Mesenchymal stem cell (in vitro differentiated cells and primary cell): Measurements from ENCODE around the gene NR5A2.

ENCODE experiments used
- DNase-seq: peaks from one replicate; pipeline ENCODE4 v3.0.0-alpha.2; 2013
- H2AFZ ChIP-seq: one replicate; pipeline ENCODE4 v1.6.1; 2013; ENCODE audit warnings: low read depth, mild to moderate bottlenecking, control low read depth, inconsistent platforms, low read length, moderate library complexity
- H2AK5ac ChIP-seq: 2 replicates; pipeline ENCODE4 v1.6.1; 2013; ENCODE audit warnings: low read length, moderate library complexity, mild to moderate bottlenecking, inconsistent platforms; ENCODE audit not compliant: severe bottlenecking
- H2BK120ac ChIP-seq: one replicate; pipeline ENCODE4 v1.6.1; 2013; ENCODE audit warnings: low read depth, mild to moderate bottlenecking, inconsistent platforms, low read length, moderate library complexity
- H2BK12ac ChIP-seq, 2 experiments: one replicate each; pipeline ENCODE4 v1.6.1; 2013; ENCODE audit warnings: inconsistent platforms in 2 of 2, low read length in 2 of 2, mild to moderate bottlenecking in 2 of 2, moderate library complexity in 2 of 2, control low read depth in 1 of 2
- H2BK15ac ChIP-seq: one replicate; pipeline ENCODE4 v1.6.1; 2013; ENCODE audit warnings: mild to moderate bottlenecking, low read depth, inconsistent platforms; ENCODE audit not compliant: poor library complexity, severe bottlenecking
- H2BK5ac ChIP-seq: 2 replicates; pipeline ENCODE4 v1.6.1; 2013; ENCODE audit warnings: low read depth, mild to moderate bottlenecking, low read length, control low read depth, inconsistent platforms; ENCODE audit not compliant: poor library complexity, severe bottlenecking
- H3K14ac ChIP-seq, 2 experiments: one replicate each; pipeline ENCODE4 v1.6.1; 2013; ENCODE audit warnings: inconsistent platforms in 2 of 2, low read length in 2 of 2, control low read depth in 1 of 2, mild to moderate bottlenecking in 1 of 2, moderate library complexity in 1 of 2
- H3K18ac ChIP-seq, 2 experiments: one replicate each; pipeline ENCODE4 v1.6.1; 2013; ENCODE audit warnings: inconsistent platforms in 2 of 2, low read length in 2 of 2, control low read depth in 1 of 2, low read depth in 1 of 2, mild to moderate bottlenecking in 1 of 2
- H3K23ac ChIP-seq, 2 experiments: one replicate each; pipeline ENCODE4 v1.6.1; 2013; ENCODE audit warnings: inconsistent platforms in 2 of 2, low read length in 2 of 2, mild to moderate bottlenecking in 2 of 2, moderate library complexity in 2 of 2, control low read depth in 1 of 2
- H3K27ac ChIP-seq: 2 replicates; pipeline ENCODE4 v1.5.1; 2013; ENCODE audit warnings: mild to moderate bottlenecking, moderate library complexity, low read length, control low read depth, inconsistent platforms; ENCODE audit not compliant: poor library complexity, severe bottlenecking
- H3K27me3 ChIP-seq, 2 experiments: 2 replicates each; pipeline versions ENCODE4 v1.6.1 to v1.7.0; 2013; ENCODE audit warnings: low read length in 2 of 2, mild to moderate bottlenecking in 2 of 2, moderate library complexity in 2 of 2, control low read depth in 1 of 2, inconsistent platforms in 1 of 2; ENCODE audit not compliant: control insufficient read depth in 1 of 2, insufficient read depth in 1 of 2
- H3K36me3 ChIP-seq, 2 experiments: 2 replicates each; pipeline versions ENCODE4 v1.6.1 to v1.7.0; 2013; ENCODE audit warnings: low read length in 2 of 2, control low read depth in 1 of 2, inconsistent platforms in 1 of 2, low read depth in 1 of 2, mild to moderate bottlenecking in 1 of 2; ENCODE audit not compliant: insufficient read depth in 2 of 2, control insufficient read depth in 1 of 2
- H3K4ac ChIP-seq, 2 experiments: one replicate each; pipeline ENCODE4 v1.6.1; 2013; ENCODE audit warnings: inconsistent platforms in 2 of 2, low read length in 2 of 2, mild to moderate bottlenecking in 2 of 2, moderate library complexity in 2 of 2, control low read depth in 1 of 2, low read depth in 1 of 2
- H3K4me1 ChIP-seq: 2 replicates; pipeline ENCODE4 v1.6.1; 2013; ENCODE audit warnings: low read depth, low read length, control low read depth; ENCODE audit not compliant: control insufficient read depth, insufficient read depth
- H3K4me2 ChIP-seq: 2 replicates; pipeline ENCODE4 v1.6.1; 2013; ENCODE audit warnings: low read length, mild to moderate bottlenecking, inconsistent platforms; ENCODE audit not compliant: poor library complexity, severe bottlenecking
- H3K4me3 ChIP-seq, 2 experiments: 2 replicates each; pipeline versions ENCODE4 v1.5.1 to v1.7.0; 2013; ENCODE audit warnings: low read length in 2 of 2, mild to moderate bottlenecking in 2 of 2, control low read depth in 1 of 2, low read depth in 1 of 2; ENCODE audit not compliant: insufficient read depth in 1 of 2
- H3K79me1 ChIP-seq: replicated peaks from 2 replicates; pipeline ENCODE4 v1.6.1; 2013; ENCODE audit warnings: mild to moderate bottlenecking, control low read depth, low read length, inconsistent platforms; ENCODE audit not compliant: poor library complexity, severe bottlenecking
- H3K9ac ChIP-seq: 2 replicates; pipeline ENCODE4 v1.7.0; 2013; ENCODE audit warnings: mild to moderate bottlenecking, low read length, moderate library complexity
- H3K9me3 ChIP-seq: 2 replicates; pipeline ENCODE4 v1.7.0; 2013; ENCODE audit warnings: mild to moderate bottlenecking, low read length; ENCODE audit not compliant: control insufficient read depth
- H4K8ac ChIP-seq: one replicate; pipeline ENCODE4 v1.6.1; 2013; ENCODE audit warnings: inconsistent platforms, mild to moderate bottlenecking, low read length, moderate library complexity
- H4K91ac ChIP-seq: one replicate; pipeline ENCODE4 v1.6.1; 2013; ENCODE audit warnings: mild to moderate bottlenecking, low read length, inconsistent platforms
- WGBS: methylation state at CpG from one replicate; pipeline ENCODE4 v1.1.7; 2013; ENCODE audit warnings: mixed read lengths; 5-methylcytosine and 5-hydroxymethylcytosine counted together

The NR5A2 gene

DNA sequence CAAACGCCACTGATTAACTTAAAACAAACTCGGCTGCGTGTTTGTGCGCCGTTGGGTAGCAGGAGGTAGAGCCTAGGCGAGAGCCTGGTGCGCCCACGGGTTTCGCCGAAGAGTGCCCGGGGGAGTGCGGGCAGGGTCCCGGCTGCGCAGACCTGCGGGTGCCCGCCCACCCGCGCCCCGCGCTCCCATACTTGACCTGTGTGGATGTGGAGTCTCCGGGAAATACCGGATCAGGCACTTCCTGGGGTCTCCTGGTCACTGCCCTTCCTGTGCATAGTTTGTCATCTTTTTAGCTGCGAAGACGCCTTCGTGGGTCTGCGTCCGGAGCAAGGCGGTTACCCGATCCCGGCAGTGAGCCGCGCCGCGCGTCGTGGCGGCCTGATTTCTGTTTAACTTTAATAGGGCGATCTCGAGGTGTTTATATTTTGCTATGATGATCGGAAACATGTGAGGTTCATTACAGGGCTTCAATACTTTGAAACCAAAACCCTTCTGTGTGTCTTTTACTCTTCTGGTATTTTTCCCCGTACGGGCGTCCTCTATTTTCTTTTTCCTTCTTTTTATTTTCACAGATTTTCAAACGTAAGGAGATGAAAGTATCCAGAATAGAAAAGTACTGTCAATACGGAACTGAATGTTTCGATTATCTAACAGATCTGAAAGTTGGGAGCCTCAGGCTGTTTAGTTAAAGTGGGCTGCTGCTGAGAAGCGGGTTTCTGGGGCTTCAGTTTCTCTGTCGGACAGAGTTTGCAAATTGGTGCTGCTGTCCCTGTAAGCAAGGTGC, 15.2 kb downstream of the NR5A2 start:
- Histone ChIP-seq H2AFZ (no peak overlapping the region), H2BK120ac (no peak overlapping the region), H3K9me3 (no peaks in the 10 kb centered on the region), H2BK12ac (no peak overlapping the region), H3K79me1 (no peaks in the 10 kb centered on the region), H3K36me3 (no peaks in the 10 kb centered on the region), H3K18ac (peak overlapping the region in 1 of 2 experiments; percentile 2), H3K4me1 (peaks cover 26% of the 10 kb centered on the region), H3K27me3 (peaks cover 71 to 82% of the 10 kb centered on the region in 2 experiments), H4K8ac (no peak overlapping the region), H3K9ac (peak overlapping the region; percentile 9), H3K14ac (no peak overlapping the region), H3K27ac (no peak overlapping the region), H2AK5ac (no peak overlapping the region), H2BK5ac (no peak overlapping the region), H3K4me3 (peak overlapping the region in 1 of 2 experiments; percentile 71), H4K91ac (no peak overlapping the region), H3K23ac (peak overlapping the region in 1 of 2 experiments; percentile 1), H2BK15ac (no peak overlapping the region), H3K4me2 (peak overlapping the region; percentile 86), H3K4ac (no peak overlapping the region)
- under 1% methylated on average over 41 of the region's 48 CpGs for WGBS
- DNase-seq = peak; percentile 25

DNA sequence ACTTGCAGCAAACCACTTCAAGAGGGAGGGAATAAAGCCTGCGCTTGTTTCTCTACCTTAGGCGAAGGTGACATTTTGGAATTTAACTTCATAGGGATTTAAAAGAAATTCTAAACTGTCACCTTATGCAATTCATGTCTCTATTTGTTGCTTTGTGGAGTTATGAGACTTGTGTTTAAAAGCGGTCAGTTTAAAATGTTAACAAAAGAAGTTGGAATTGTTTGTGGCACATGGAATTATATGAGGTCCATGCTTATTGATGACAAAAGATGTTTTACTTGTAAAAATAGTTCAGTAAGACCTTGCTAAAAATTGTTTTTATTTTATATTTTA, 15.8 kb downstream of the NR5A2 start:
- WGBS = 15% methylated on average over 3 of the region's 3 CpGs

GRCh38 chr1:200046115-200046514, 18.6 kb downstream of the NR5A2 start:
- no peaks in the 10 kb centered on the region for H3K79me1 ChIP-seq
- no peak overlapping the region for H3K14ac ChIP-seq
- no peak overlapping the region for H2BK15ac ChIP-seq
- no peaks in the 10 kb centered on the region for H3K9me3 ChIP-seq
- DNase-seq = no peak
- no peak overlapping the region for H4K91ac ChIP-seq
- no peak overlapping the region for H3K4me3 ChIP-seq
- no peak overlapping the region for H3K9ac ChIP-seq
- H2AFZ ChIP-seq = no peak overlapping the region
- peaks cover 7% of the 10 kb centered on the region for H3K4me1 ChIP-seq
- H3K18ac ChIP-seq = no peak overlapping the region
- no CpG with 5 or more reads among the region's 2 CpGs for WGBS
- H2BK5ac ChIP-seq = no peak overlapping the region
- H3K27ac ChIP-seq = no peak overlapping the region
- H3K4me2 ChIP-seq = no peak overlapping the region
- no peaks in the 10 kb centered on the region for H3K36me3 ChIP-seq
- H4K8ac ChIP-seq = no peak overlapping the region
- H2BK120ac ChIP-seq = no peak overlapping the region
- H3K27me3 ChIP-seq = peaks cover 43 to 54% of the 10 kb centered on the region in 2 experiments
- no peak overlapping the region for H3K23ac ChIP-seq
- no peak overlapping the region for H2AK5ac ChIP-seq
- H2BK12ac ChIP-seq = no peak overlapping the region
- H3K4ac ChIP-seq = no peak overlapping the region

More for the DNA sequence above, 15.8 kb downstream of the NR5A2 start:
- no peak overlapping the region for H3K27ac ChIP-seq
- no peaks in the 10 kb centered on the region for H3K36me3 ChIP-seq
- H3K4me3 ChIP-seq = peak overlapping the region in 1 of 2 experiments; percentile 71
- no peak overlapping the region for H2BK120ac ChIP-seq
- no peak overlapping the region for H3K4ac ChIP-seq
- peaks cover 26% of the 10 kb centered on the region for H3K4me1 ChIP-seq
- H3K79me1 ChIP-seq = no peaks in the 10 kb centered on the region
- H3K14ac ChIP-seq = no peak overlapping the region
- no peak overlapping the region for H2AK5ac ChIP-seq
- H3K27me3 ChIP-seq = peaks cover 68 to 79% of the 10 kb centered on the region in 2 experiments
- H3K9ac ChIP-seq = peak overlapping the region; percentile 9
- no peak overlapping the region for H3K18ac ChIP-seq
- H4K91ac ChIP-seq = no peak overlapping the region
- DNase-seq = peak; percentile 43
- H2BK15ac ChIP-seq = no peak overlapping the region
- no peak overlapping the region for H2AFZ ChIP-seq
- no peak overlapping the region for H4K8ac ChIP-seq
- H3K4me2 ChIP-seq = no peak overlapping the region
- no peak overlapping the region for H2BK5ac ChIP-seq
- no peak overlapping the region for H3K23ac ChIP-seq
- no peak overlapping the region for H2BK12ac ChIP-seq
- no peaks in the 10 kb centered on the region for H3K9me3 ChIP-seq

- Histone ChIP-seq H2BK15ac (no peak overlapping the region), H3K14ac (no peak overlapping the region), H3K9ac (no peak overlapping the region), H3K36me3 (no peaks in the 10 kb centered on the region), H4K91ac (peak overlapping the region; percentile 22), H2BK12ac (no peak overlapping the region), H3K79me1 (no peaks in the 10 kb centered on the region), H3K27me3 (peaks cover 22 to 33% of the 10 kb centered on the region in 2 experiments), H3K4me1 (no peaks in the 10 kb centered on the region), H4K8ac (no peak overlapping the region), H3K4me3 (no peak overlapping the region), H3K9me3 (no peaks in the 10 kb centered on the region), H2AFZ (peak overlapping the region; percentile 27), H3K4ac (no peak overlapping the region), H3K4me2 (no peak overlapping the region), H3K18ac (no peak overlapping the region), H2BK120ac (no peak overlapping the region), H2BK5ac (no peak overlapping the region), H2AK5ac (no peak overlapping the region), H3K23ac (no peak overlapping the region), H3K27ac (no peak overlapping the region)
- DNase-seq = no peak
- 80% methylated on average over 5 of the region's 5 CpGs for WGBS
These were observed 20.7 kb downstream of the NR5A2 start for GRCh38 chr1:200048244-200048643.
